Suprapubic skin (tissue), 3 donors: Measurements from ENCODE around the gene ATP5MC2.
A peak's percentile ranks its signal among the peaks of the same experiment; 100 is the strongest.

Experiments used
- CTCF ChIP-seq, 2 donors: fragments of 200-600 bp in 1 of 2; fragments of 450-650 bp in 1 of 2; sonication (generic) in 1 of 2; IDR thresholded peaks; one replicate each; pipeline ENCODE4 v1.5.1; 2016 to 2019; ENCODE audit warnings: antibody characterized with exemption in 2 of 2, mild to moderate bottlenecking in 1 of 2, moderate library complexity in 1 of 2
- EP300 ChIP-seq: sonication (generic); formaldehyde crosslinking; IDR thresholded peaks from one replicate; pipeline ENCODE4 v1.6.1; 2017; ENCODE audit warnings: antibody characterized with exemption

- TF ChIP-seq CTCF (IDR thresholded peaks at IDR 0.05) (peak in 1 of 2 donors; percentile 7), EP300 (no peak)
These were observed 19.6 kb upstream of the ATP5MC2 start for GRCh38 chr12:53695152-53696145.
